ENCODE results near the gene DDX5.

GRCh38 chr17:64503341-64503740 is 2.7 kb downstream of the DDX5 start:
- TF ChIP-seq CTCF (IDR thresholded peaks at IDR 0.05) = no peak
- TF ChIP-seq JUND (IDR thresholded peaks at IDR 0.05) = no peak
- TF ChIP-seq REST (IDR thresholded peaks at IDR 0.05; ENCODE audit: low read depth, low read length) = no peak
- TF ChIP-seq USF2 (IDR thresholded peaks at IDR 0.05; ENCODE audit: borderline replicate concordance, low read depth, low read length) = no peak
- no peak for TF ChIP-seq YY1 (IDR thresholded peaks at IDR 0.05; ENCODE audit: low read depth)
- no peak for TF ChIP-seq EP300 (IDR thresholded peaks at IDR 0.05; ENCODE audit: borderline replicate concordance in 1 of 2, low read depth in 1 of 2, low read length in 1 of 2)
- no peak for TF ChIP-seq FOXJ3 (CRISPR knock-in tag; IDR thresholded peaks at IDR 0.05)
- no peak for TF ChIP-seq GABPA (IDR thresholded peaks at IDR 0.05; ENCODE audit: low read depth)
- no peak for TF ChIP-seq EZH2phosphoT487 (IDR thresholded peaks at IDR 0.05; ENCODE audit: borderline replicate concordance, low read depth)
- TF ChIP-seq MXI1 (IDR thresholded peaks at IDR 0.05; ENCODE audit: low read depth, low read length) = no peak
- no peak for TF ChIP-seq MAX (IDR thresholded peaks at IDR 0.05; ENCODE audit: low read depth)
- TF ChIP-seq CHD2 (IDR thresholded peaks at IDR 0.05; ENCODE audit: low read length, partially characterized antibody) = no peak
- TF ChIP-seq POLR2AphosphoS5 (IDR thresholded peaks at IDR 0.05; ENCODE audit: low read depth, low read length) = no peak; the same call in 1 of the 2 replicates
